Measurements from ENCODE around the gene ANTXR1. TPM values are rescaled to one million over a fixed set of nuclear protein-coding genes. Genes with fewer than 3 reads are reported as not detected.

ANTXR1 gene
- total RNA-seq, 1 donor from 2014 or later = 54.3 TPM

DNA sequence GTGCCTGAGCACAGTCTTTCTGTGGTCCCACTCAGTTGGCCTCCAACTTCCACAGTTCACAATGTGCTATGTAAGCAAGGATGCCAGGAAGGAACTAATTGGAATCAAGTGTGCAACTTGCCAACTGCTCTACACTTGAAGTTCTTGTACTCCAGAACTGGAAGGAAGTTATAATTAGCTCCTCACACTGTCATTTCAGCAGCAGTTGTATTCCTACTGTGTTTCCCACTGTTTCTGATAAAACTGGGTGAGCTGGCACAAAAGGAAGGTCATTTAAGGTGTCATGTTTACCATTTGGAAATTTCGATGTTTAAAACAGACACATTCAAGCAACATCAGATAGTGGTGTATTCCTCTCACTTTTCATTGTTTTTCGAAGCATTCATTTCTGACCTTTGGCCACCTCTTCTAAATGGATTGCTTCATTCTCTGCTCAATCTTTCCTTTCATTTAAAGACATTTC lies 84.2 kb downstream of the ANTXR1 start:
- Histone ChIP-seq H3K4me3 (no peak overlapping the region), H3K4me1 (peaks cover 11% of the 10 kb centered on the region), H3K9me3 (no peaks in the 10 kb centered on the region), H3K36me3 (peaks cover 3% of the 10 kb centered on the region), H3K27me3 (ENCODE audit: low read depth) (no peaks in the 10 kb centered on the region), H3K27ac (no peak overlapping the region)
- DNase-seq = no peak
- TF ChIP-seq, protein P1, sequence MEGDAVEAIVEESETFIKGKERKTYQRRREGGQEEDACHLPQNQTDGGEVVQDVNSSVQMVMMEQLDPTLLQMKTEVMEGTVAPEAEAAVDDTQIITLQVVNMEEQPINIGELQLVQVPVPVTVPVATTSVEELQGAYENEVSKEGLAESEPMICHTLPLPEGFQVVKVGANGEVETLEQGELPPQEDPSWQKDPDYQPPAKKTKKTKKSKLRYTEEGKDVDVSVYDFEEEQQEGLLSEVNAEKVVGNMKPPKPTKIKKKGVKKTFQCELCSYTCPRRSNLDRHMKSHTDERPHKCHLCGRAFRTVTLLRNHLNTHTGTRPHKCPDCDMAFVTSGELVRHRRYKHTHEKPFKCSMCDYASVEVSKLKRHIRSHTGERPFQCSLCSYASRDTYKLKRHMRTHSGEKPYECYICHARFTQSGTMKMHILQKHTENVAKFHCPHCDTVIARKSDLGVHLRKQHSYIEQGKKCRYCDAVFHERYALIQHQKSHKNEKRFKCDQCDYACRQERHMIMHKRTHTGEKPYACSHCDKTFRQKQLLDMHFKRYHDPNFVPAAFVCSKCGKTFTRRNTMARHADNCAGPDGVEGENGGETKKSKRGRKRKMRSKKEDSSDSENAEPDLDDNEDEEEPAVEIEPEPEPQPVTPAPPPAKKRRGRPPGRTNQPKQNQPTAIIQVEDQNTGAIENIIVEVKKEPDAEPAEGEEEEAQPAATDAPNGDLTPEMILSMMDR (IDR thresholded peaks at IDR 0.05) = no peak
- peak in 1 of 2 donors; percentile 19 for ATAC-seq
- intact Hi-C loops (cut with DNase I) = no loop called here

DNA sequence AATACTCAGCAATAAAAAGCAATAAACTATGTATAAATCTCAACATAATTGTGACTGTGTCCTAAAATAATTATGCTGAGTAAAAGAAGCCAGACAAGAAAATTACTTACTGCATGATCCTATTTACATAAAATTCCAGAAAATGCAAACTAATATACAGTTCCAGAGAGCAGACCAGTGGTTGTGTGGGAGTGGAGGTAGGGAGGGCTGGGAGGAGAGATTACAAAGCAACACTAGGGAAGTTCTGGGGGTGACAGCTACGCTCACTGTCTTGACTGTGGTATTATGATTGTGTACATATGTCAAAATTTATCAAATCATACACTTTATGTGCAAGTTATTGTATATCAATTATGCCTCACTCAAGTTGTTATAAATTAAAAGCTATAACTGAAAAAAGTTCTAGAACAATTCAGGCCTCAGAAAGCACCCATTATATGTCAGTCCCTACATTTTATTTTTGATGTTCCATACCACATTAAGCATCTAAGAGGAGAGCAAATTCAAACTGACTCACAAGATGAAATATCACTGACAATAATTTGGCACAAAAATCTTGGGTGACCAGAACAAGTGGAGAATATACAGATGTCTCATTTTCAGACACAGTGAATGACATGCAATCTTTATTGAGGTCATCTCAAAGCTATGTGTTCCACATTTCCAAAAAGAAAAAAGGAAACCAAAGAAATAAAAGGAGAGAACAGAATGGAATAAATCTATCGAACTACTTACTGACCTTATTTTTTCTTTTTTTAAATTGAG lies 85.1 kb downstream of the ANTXR1 start:
- ATAC-seq (no peak), DNase-seq (no peak)
- TF ChIP-seq, protein P1 (IDR thresholded peaks at IDR 0.05) = no peak
- intact Hi-C loops (cut with DNase I) = no loop called here
- Histone ChIP-seq H3K9me3 (no peaks in the 10 kb centered on the region), H3K36me3 (no peaks in the 10 kb centered on the region), H3K4me1 (peaks cover 11% of the 10 kb centered on the region), H3K27ac (no peak overlapping the region), H3K4me3 (no peak overlapping the region), H3K27me3 (ENCODE audit: low read depth) (no peaks in the 10 kb centered on the region)

DNA sequence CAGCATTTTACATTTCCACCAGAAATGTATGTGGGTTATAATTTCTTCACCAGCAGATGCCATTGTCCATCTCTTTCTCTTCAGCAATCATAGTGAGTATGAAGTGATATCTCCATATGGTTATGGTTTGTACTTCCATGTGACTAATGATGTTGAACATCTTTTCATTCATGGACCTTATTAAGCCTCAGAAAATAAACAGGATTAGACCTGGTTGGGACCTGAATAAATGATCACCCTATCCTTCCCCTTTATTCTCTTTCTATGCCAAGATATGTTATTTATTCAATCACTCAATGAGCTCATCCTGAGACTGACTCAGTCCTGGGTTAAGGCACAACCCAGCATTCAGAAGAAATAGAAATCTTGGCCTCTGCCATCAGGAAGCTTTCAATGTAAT lies 86.6 kb downstream of the ANTXR1 start:
- Histone ChIP-seq H3K9me3 (no peaks in the 10 kb centered on the region), H3K36me3 (peaks cover under 1% of the 10 kb centered on the region), H3K27ac (no peak overlapping the region), H3K4me3 (no peak overlapping the region), H3K27me3 (ENCODE audit: low read depth) (no peaks in the 10 kb centered on the region), H3K4me1 (peaks cover 11% of the 10 kb centered on the region)
- intact Hi-C loops (cut with DNase I) = no loop called here
- DNase-seq (no peak), ATAC-seq (no peak)
- TF ChIP-seq, protein P1 (IDR thresholded peaks at IDR 0.05) = no peak

DNA sequence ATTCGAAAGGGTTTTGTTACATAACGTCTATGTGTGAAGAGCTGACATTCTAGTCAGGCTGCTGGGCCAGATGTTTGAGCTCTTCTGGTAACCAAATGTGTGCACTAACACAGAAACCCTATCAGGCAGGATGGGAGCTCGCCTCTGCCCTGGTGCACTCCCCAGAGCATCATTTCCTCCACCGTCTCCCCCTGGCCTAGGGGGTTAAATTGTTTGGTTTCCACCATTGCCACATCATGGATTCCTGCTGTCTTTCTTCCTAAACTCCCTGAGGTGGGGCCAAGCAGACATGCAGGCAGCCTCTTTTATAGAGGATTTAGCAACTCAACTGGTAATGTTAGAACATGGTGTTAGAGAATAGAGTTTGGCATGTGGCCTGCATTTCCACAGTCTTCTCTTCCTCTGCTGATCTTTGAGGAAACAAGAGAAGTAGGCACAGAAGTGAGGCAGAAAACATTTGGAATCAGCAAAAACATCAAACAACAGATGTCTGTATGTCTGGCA lies 87.3 kb downstream of the ANTXR1 start:
- no peak overlapping the region for H3K27ac ChIP-seq
- peaks cover 8% of the 10 kb centered on the region for H3K36me3 ChIP-seq
- no peaks in the 10 kb centered on the region for H3K27me3 ChIP-seq (ENCODE audit: low read depth)
- TF ChIP-seq, protein P1 (IDR thresholded peaks at IDR 0.05) = no peak
- DNase-seq (no peak), ATAC-seq (peak; percentile 26 to 58)
- no peak overlapping the region for H3K4me3 ChIP-seq
- intact Hi-C loops (cut with DNase I) = no loop called here
- no peaks in the 10 kb centered on the region for H3K9me3 ChIP-seq
- peaks cover 11% of the 10 kb centered on the region for H3K4me1 ChIP-seq

DNA sequence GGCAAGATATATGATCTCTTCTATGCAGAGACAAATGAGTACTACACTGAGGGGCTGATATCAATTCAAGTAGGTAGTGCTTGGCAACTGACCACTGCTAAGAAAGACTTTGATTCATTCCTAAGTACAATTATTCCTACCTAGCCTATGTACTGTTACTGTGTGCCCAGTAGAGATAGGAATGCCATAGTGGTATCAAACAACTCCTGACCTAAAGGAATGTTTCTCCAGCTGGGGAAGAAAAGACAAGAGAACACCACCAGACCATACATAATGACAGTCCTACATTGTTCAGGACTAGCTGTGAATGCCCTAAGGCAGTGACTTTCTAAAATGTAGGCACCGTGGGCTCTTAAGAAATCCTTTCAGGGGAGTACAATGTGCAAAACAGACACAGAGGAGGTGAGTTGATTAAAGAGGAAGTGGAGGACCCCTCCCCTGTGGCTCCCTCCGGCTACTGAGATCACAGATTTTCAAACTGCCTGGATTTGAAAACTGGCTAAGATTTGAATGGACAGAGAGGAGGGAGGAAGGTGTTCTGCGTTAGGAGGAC lies 89.1 kb downstream of the ANTXR1 start:
- H3K4me3 ChIP-seq = no peak overlapping the region
- TF ChIP-seq, protein P1 (IDR thresholded peaks at IDR 0.05) = no peak
- peaks cover 8% of the 10 kb centered on the region for H3K4me1 ChIP-seq
- intact Hi-C loops (cut with DNase I) = no loop called here
- H3K9me3 ChIP-seq = no peaks in the 10 kb centered on the region
- no peaks in the 10 kb centered on the region for H3K27me3 ChIP-seq (ENCODE audit: low read depth)
- H3K36me3 ChIP-seq = peaks cover 14% of the 10 kb centered on the region
- no peak overlapping the region for H3K27ac ChIP-seq
- ATAC-seq (no peak), DNase-seq (no peak)

Data from lower lobe of right lung (tissue), 2 donors.